NT2/D1 (cell line): ENCODE results near the gene ARL5C.

Experiments
- DNase-seq: peaks from one replicate; pipeline ENCODE4 v3.0.0-alpha.2; 2011; ENCODE audit warnings: low read depth, low spot score
- H3K27me3 ChIP-seq: 2 replicates; pipeline ENCODE4 v1.6.0; 2011; ENCODE audit warnings: mild to moderate bottlenecking; ENCODE audit not compliant: insufficient read length, insufficient read depth
- H3K36me3 ChIP-seq: 2 replicates; pipeline ENCODE4 v1.6.1; 2011; ENCODE audit warnings: mild to moderate bottlenecking, low read length, mixed read lengths; ENCODE audit not compliant: insufficient read depth, insufficient read length
- H3K4me1 ChIP-seq: 2 replicates; pipeline ENCODE4 v1.5.1; 2011; ENCODE audit not compliant: insufficient read depth, insufficient read length
- H3K4me3 ChIP-seq: 2 replicates; pipeline ENCODE4 v1.5.1; 2011; ENCODE audit warnings: low read depth; ENCODE audit not compliant: insufficient read length
- H3K9ac ChIP-seq: 2 replicates; pipeline ENCODE4 v1.6.0; 2011; ENCODE audit warnings: low read depth; ENCODE audit not compliant: insufficient read length
- H3K9me3 ChIP-seq: 2 replicates; pipeline ENCODE4 v1.5.1; 2011; ENCODE audit warnings: mild to moderate bottlenecking, low read length; ENCODE audit not compliant: insufficient read depth
- SUZ12 ChIP-seq: IDR thresholded peaks from 2 replicates; pipeline ENCODE4 v1.6.1; 2011; ENCODE audit not compliant: insufficient read length, insufficient read depth; ENCODE audit errors: extremely low read depth
- YY1 ChIP-seq: IDR thresholded peaks from 2 replicates; pipeline ENCODE4 v1.6.1; 2011; ENCODE audit not compliant: insufficient read length, insufficient read depth
- ZNF274 ChIP-seq: IDR thresholded peaks from 2 replicates; pipeline ENCODE4 v1.6.1; 2011; ENCODE audit warnings: mild to moderate bottlenecking, low read depth, low read length

The ARL5C gene

GRCh38 chr17:39144416-39144840 is 21.5 kb downstream of the ARL5C start:
- Histone ChIP-seq H3K4me3 (no peak overlapping the region), H3K9ac (no peak overlapping the region), H3K4me1 (peaks cover 8% of the 10 kb centered on the region), H3K9me3 (no peaks in the 10 kb centered on the region), H3K27me3 (peaks cover 10% of the 10 kb centered on the region), H3K36me3 (no peaks in the 10 kb centered on the region)
- DNase-seq = no peak
- no peak for TF ChIP-seq SUZ12
- TF ChIP-seq YY1 = no peak
- TF ChIP-seq ZNF274 = no peak

- Histone ChIP-seq H3K9me3 (no peaks in the 10 kb centered on the region), H3K4me3 (no peak overlapping the region), H3K36me3 (no peaks in the 10 kb centered on the region), H3K9ac (no peak overlapping the region), H3K4me1 (peaks cover 16% of the 10 kb centered on the region), H3K27me3 (peaks cover 5% of the 10 kb centered on the region)
- DNase-seq = no peak
- TF ChIP-seq ZNF274 (no peak), SUZ12 (no peak), YY1 (no peak)
These were observed 22.3 kb downstream of the ARL5C start for GRCh38 chr17:39143552-39144093.

GRCh38 chr17:39141915-39142664 is 23.9 kb downstream of the ARL5C start:
- no peaks in the 10 kb centered on the region for H3K9me3 ChIP-seq
- no peak overlapping the region for H3K4me3 ChIP-seq
- peaks cover 16% of the 10 kb centered on the region for H3K4me1 ChIP-seq
- no peak for TF ChIP-seq YY1
- DNase-seq = no peak
- no peak overlapping the region for H3K9ac ChIP-seq
- peaks cover 5% of the 10 kb centered on the region for H3K27me3 ChIP-seq
- H3K36me3 ChIP-seq = no peaks in the 10 kb centered on the region

DNA sequence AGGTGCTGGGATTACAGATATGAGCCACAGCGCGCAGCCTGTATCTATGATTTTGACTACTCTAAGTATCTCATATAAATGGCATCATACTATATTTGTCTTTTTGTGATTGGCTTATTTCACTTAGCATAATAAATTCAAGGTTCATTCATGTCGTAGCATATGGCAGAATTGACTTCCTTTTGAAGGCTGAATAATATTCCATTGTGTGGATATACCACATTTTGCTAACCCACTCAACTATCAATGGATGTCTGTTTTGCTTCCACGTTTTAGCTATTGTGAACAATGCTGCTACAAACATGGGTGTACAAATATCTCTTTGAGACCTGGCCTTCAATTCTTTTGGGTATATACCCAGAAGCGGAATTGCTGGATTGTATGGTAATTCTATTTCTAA is 24.7 kb downstream of the ARL5C start:
- DNase-seq = no peak
- Histone ChIP-seq H3K27me3 (peaks cover 5% of the 10 kb centered on the region), H3K36me3 (no peaks in the 10 kb centered on the region), H3K4me3 (no peak overlapping the region), H3K9ac (no peak overlapping the region), H3K9me3 (no peaks in the 10 kb centered on the region), H3K4me1 (peaks cover 16% of the 10 kb centered on the region)
- no peak for TF ChIP-seq YY1
- TF ChIP-seq ZNF274 = no peak
- no peak for TF ChIP-seq SUZ12

- no peak overlapping the region for H3K4me3 ChIP-seq
- no peak overlapping the region for H3K9ac ChIP-seq
- peaks cover 2% of the 10 kb centered on the region for H3K27me3 ChIP-seq
- DNase-seq = no peak
- H3K4me1 ChIP-seq = peaks cover 13% of the 10 kb centered on the region
- H3K36me3 ChIP-seq = no peaks in the 10 kb centered on the region
- TF ChIP-seq YY1 (no peak), SUZ12 (no peak), ZNF274 (no peak)
- no peaks in the 10 kb centered on the region for H3K9me3 ChIP-seq
These were observed 26.4 kb downstream of the ARL5C start for GRCh38 chr17:39139561-39139960.

DNA sequence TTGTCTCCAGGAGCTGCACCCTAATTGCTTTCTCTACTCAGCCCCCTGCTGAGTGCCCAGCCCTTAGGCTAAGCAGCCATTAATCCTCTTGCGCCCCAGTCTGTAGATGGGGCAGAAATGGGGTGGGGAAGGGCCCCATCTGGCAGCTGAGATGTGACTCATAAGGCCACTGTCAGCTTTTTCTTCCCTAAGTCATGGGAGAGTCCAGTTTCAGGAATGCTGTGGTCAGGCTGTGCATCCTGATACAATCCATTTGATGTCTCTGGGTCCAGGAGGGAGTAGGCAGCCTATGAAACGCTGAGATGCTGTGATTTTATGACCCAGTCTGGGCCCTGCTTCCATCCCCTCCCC is 26.8 kb downstream of the ARL5C start:
- TF ChIP-seq ZNF274 = no peak
- TF ChIP-seq SUZ12 = no peak
- TF ChIP-seq YY1 = no peak
- no peak overlapping the region for H3K4me3 ChIP-seq
- H3K9me3 ChIP-seq = no peaks in the 10 kb centered on the region
- H3K4me1 ChIP-seq = peaks cover 13% of the 10 kb centered on the region
- no peak for DNase-seq
- H3K36me3 ChIP-seq = no peaks in the 10 kb centered on the region
- no peaks in the 10 kb centered on the region for H3K27me3 ChIP-seq
- no peak overlapping the region for H3K9ac ChIP-seq

GRCh38 chr17:39138431-39139160 is 27.4 kb downstream of the ARL5C start:
- TF ChIP-seq YY1 = no peak
- TF ChIP-seq SUZ12 = no peak
- no peak for TF ChIP-seq ZNF274
- Histone ChIP-seq H3K4me1 (peaks cover 13% of the 10 kb centered on the region), H3K9me3 (no peaks in the 10 kb centered on the region), H3K36me3 (no peaks in the 10 kb centered on the region), H3K4me3 (no peak overlapping the region), H3K27me3 (no peaks in the 10 kb centered on the region), H3K9ac (no peak overlapping the region)
- DNase-seq = no peak

DNA sequence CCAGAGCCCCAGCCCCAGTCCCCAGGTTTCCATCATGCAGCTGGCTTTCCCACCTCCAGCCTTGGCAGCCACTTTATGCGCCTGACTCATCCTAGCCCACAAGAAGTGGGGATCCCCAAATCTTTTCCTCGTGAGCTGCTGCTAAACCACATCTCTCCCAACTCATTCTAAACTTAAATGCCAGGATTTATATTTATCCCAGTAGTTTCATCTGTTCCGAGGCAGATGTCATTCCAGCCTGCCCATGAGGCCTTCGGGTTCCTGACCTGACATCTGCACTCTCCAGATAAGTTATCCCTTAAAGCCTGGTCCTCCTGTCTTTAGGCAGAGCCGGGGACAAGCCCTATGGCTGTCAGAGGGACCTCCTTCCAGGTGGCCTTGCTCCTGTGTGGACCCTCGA is 31.1 kb downstream of the ARL5C start:
- no peak overlapping the region for H3K9ac ChIP-seq
- TF ChIP-seq SUZ12 = no peak
- TF ChIP-seq ZNF274 = no peak
- no peak for TF ChIP-seq YY1
- H3K4me1 ChIP-seq = peaks cover 18% of the 10 kb centered on the region
- no peak for DNase-seq
- no peak overlapping the region for H3K4me3 ChIP-seq
- no peaks in the 10 kb centered on the region for H3K9me3 ChIP-seq
- H3K27me3 ChIP-seq = no peaks in the 10 kb centered on the region
- H3K36me3 ChIP-seq = no peaks in the 10 kb centered on the region
